ENCODE data around the gene LCT. TPM values are rescaled to one million over a fixed set of nuclear protein-coding genes. Genes with fewer than 3 reads are reported as not detected.
A peak's percentile ranks its signal among the peaks of the same experiment; 100 is the strongest.

The LCT gene
- total and polyA plus RNA-seq, 2 of the 13 experiments (the other 11 are each of a cell fraction or from before 2014, with no cell fraction given): not detected

- TF ChIP-seq ZNF598 (CRISPR knock-in tag; IDR thresholded peaks at IDR 0.05; ENCODE audit: borderline replicate concordance): no peak
- no peak for TF ChIP-seq ZNF776 (CRISPR knock-in tag; IDR thresholded peaks at IDR 0.05)
- no peak for TF ChIP-seq NFKBIZ (CRISPR knock-in tag; IDR thresholded peaks at IDR 0.05)
- TF ChIP-seq CEBPB (IDR thresholded peaks at IDR 0.05; ENCODE audit: borderline replicate concordance, low read depth, low read length): peak; percentile 63; the same call in 1 of the 2 replicates
- no peak for TF ChIP-seq ZBTB37 (CRISPR knock-in tag; IDR thresholded peaks at IDR 0.05)
- TF ChIP-seq GMEB1 (CRISPR knock-in tag; IDR thresholded peaks at IDR 0.05; ENCODE audit: borderline replicate concordance): 0 out of 2 replicates have a peak, but pooled peaks have one; percentile 12
- TF ChIP-seq ZBTB46 (CRISPR knock-in tag; IDR thresholded peaks at IDR 0.05; ENCODE audit: borderline replicate concordance): no peak
- no peak for TF ChIP-seq ZNF367 (CRISPR knock-in tag; IDR thresholded peaks at IDR 0.05; ENCODE audit: borderline replicate concordance)
- TF ChIP-seq NRL (CRISPR knock-in tag; IDR thresholded peaks at IDR 0.05; ENCODE audit: borderline replicate concordance): no peak
- TF ChIP-seq SOX6 (IDR thresholded peaks at IDR 0.05): no peak
- TF ChIP-seq SOX6 (CRISPR knock-in tag; IDR thresholded peaks at IDR 0.05): no peak
- TF ChIP-seq PRDM10 (CRISPR knock-in tag; IDR thresholded peaks at IDR 0.05; ENCODE audit: low read depth): no peak
- peak; percentile 59; the same call in 1 of the 2 replicates for TF ChIP-seq POGZ (CRISPR knock-in tag; IDR thresholded peaks at IDR 0.05)
- no peak for TF ChIP-seq TARDBP (CRISPR knock-in tag; IDR thresholded peaks at IDR 0.05)
- TF ChIP-seq ZNF792 (CRISPR knock-in tag; IDR thresholded peaks at IDR 0.05): no peak
- no peak for TF ChIP-seq ZNF121 (CRISPR knock-in tag; IDR thresholded peaks at IDR 0.05)
- TF ChIP-seq PRPF4 (IDR thresholded peaks at IDR 0.05; ENCODE audit: low read depth, low read length, poor library complexity, severe bottlenecking): no peak
- TF ChIP-seq ZBTB1 (CRISPR knock-in tag; IDR thresholded peaks at IDR 0.05; ENCODE audit: borderline replicate concordance): no peak
- TF ChIP-seq ZNF777 (CRISPR knock-in tag; IDR thresholded peaks at IDR 0.05): no peak
- TF ChIP-seq MED1 (CRISPR knock-in tag; IDR thresholded peaks at IDR 0.05): no peak; the same call in 1 of the 2 replicates
Observed at GRCh38 chr2:135744760-135745314, 92.1 kb downstream of the LCT start (continued).

Measured in HepG2 (cell line).